GM12892 (cell line): ENCODE data around the gene HILPDA.

Experiments
- POLR2A ChIP-seq: IDR thresholded peaks from 2 replicates; pipeline ENCODE4 v1.6.1; 2011; ENCODE audit warnings: low read depth, low read length, control low read depth
- POLR2AphosphoS5 ChIP-seq: IDR thresholded peaks from 2 replicates; pipeline ENCODE4 v1.6.1; 2011; ENCODE audit warnings: low read depth, low read length, control low read depth

DNA sequence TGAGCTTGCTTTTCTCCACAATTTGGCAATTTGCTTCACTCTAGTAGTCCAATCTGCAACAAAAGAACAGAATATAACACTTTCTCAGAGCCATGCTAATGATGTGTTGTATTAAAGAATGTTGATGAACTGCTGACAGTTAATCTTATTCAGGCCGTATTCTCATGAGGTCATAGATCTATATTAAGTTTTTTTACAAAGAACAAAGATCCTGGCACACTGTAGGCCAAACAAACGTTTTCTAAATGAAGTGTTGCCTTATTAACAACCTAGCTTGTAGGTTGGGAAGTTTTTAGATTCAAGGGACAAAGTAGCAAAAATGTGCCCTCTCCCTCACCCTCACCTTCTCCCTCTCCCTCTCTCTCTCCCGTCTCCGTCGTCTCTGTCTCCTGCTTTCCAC lies 6.8 kb downstream of the HILPDA start:
- TF ChIP-seq POLR2AphosphoS5 (no peak), POLR2A (no peak)
